DOHH2 (cell line): ENCODE measurements around the gene CFAP119.

Experiments
- CTCF ChIP-seq: fragments of 200-600 bp; sonication (generic); IDR thresholded peaks from one replicate; pipeline ENCODE4 v1.5.1; 2014; ENCODE audit warnings: antibody characterized with exemption, mild to moderate bottlenecking, low read depth, low read length; ENCODE audit not compliant: poor library complexity, severe bottlenecking
- EZH2phosphoT487 ChIP-seq: fragments of 200-600 bp; sonication (generic); IDR thresholded peaks from 2 replicates; pipeline ENCODE4 v1.6.1; 2017; ENCODE audit warnings: borderline replicate concordance, mild to moderate bottlenecking, antibody characterized with exemption, low read length, moderate library complexity, mixed read lengths

- TF ChIP-seq EZH2phosphoT487 (no peak), CTCF (no peak)
Observed at GRCh38 chr16:30771726-30772125, 9.9 kb upstream of the CFAP119 start.
